Endothelial cell of umbilical vein (primary cell): Measurements from ENCODE around the gene CD83. TPM values are rescaled to one million over a fixed set of nuclear protein-coding genes. Genes with fewer than 3 reads are reported as not detected.

Source experiments
- BruUV-seq: library from RNA; stranded (reverse); fragments of 400-500 nt; replicated peaks from 2 replicates; lab custom pipeline; 2021; lab: Mats Ljungman, UMichigan
- CTCF ChIA-PET: fragments of 300-600, 350-600 bp; sonication (Branson Sonifier 250); formaldehyde crosslinking; loops from one replicate; lab custom pipeline; 2021; ENCODE audit warnings: antibody characterized with exemption, inconsistent platforms; lab: Charles Lee
- POLR2A ChIA-PET: fragments of 300-600, 350-600 bp; sonication (Branson Sonifier 250); formaldehyde crosslinking; loops from one replicate; lab custom pipeline; 2021; ENCODE audit warnings: antibody characterized with exemption, inconsistent platforms; lab: Charles Lee
- DNase-seq: peaks from one replicate; pipeline ENCODE4 v3.0.0-alpha.2; 2011; ENCODE audit warnings: low read depth, low spot score
- FAIRE-seq: peaks from 2 replicates; lab custom pipeline; 2011; peaks lifted over from hg19 to GRCh38; lab: Jason Lieb, UNC
- H2AFZ ChIP-seq: 2 replicates; pipeline ENCODE4 v1.6.0; 2012; ENCODE audit warnings: low read depth, low read length, control low read depth, inconsistent platforms
- H3K27ac ChIP-seq: 2 replicates; pipeline ENCODE4 v1.5.1; 2011; ENCODE audit warnings: low read depth, mild to moderate bottlenecking, control low read depth, low read length, moderate library complexity; ENCODE audit not compliant: insufficient read depth
- H3K27me3 ChIP-seq, 2 experiments: 2 replicates each; pipeline versions ENCODE4 v1.6.0 to v1.6.1; 2011; ENCODE audit warnings: low read length in 2 of 2, mixed read lengths in 1 of 2; ENCODE audit not compliant: control insufficient read depth in 2 of 2, insufficient read depth in 2 of 2
- H3K36me3 ChIP-seq, 2 experiments: 2 replicates in 1 of 2; 3 replicates in 1 of 2; pipeline ENCODE4 v1.5.1; 2011; ENCODE audit warnings: low read length in 2 of 2, mild to moderate bottlenecking in 1 of 2, moderate library complexity in 1 of 2; ENCODE audit not compliant: control insufficient read depth in 2 of 2, insufficient read depth in 2 of 2; ENCODE audit errors: extremely low read depth in 1 of 2
- H3K4me1 ChIP-seq: 3 replicates; pipeline ENCODE4 v1.5.1; 2011; ENCODE audit warnings: mild to moderate bottlenecking, low read length; ENCODE audit not compliant: control insufficient read depth, insufficient read depth; ENCODE audit errors: extremely low read depth
- H3K4me2 ChIP-seq: 2 replicates; pipeline ENCODE4 v1.6.1; 2011; ENCODE audit warnings: low read length, control low read depth, mixed read lengths; ENCODE audit not compliant: insufficient read depth
- H3K4me3 ChIP-seq, 3 experiments: fragments of 200-600 bp in 1 of 3; sonication (generic), shearing (Covaris generic) in 1 of 3; replicated peaks in 1 of 3; 2 replicates each; pipeline ENCODE4 v1.5.1; 2011 to 2016; ENCODE audit warnings: control low read depth in 3 of 3, low read length in 3 of 3, mild to moderate bottlenecking in 2 of 3, inconsistent platforms in 1 of 3, low read depth in 1 of 3, moderate library complexity in 1 of 3; ENCODE audit not compliant: insufficient read depth in 1 of 3
- H3K79me2 ChIP-seq: 2 replicates; pipeline ENCODE4 v1.6.0; 2012; ENCODE audit warnings: low read length, inconsistent platforms; ENCODE audit not compliant: control insufficient read depth, insufficient read depth
- H3K9ac ChIP-seq: replicated peaks from 2 replicates; pipeline ENCODE3; 2011; ENCODE audit warnings: low read length, control low read depth; ENCODE audit not compliant: insufficient read depth; ENCODE audit errors: extremely low read depth
- H3K9me1 ChIP-seq: replicated peaks from 3 replicates; pipeline ENCODE4 v1.6.0; 2011; ENCODE audit warnings: mild to moderate bottlenecking, low read length; ENCODE audit not compliant: control insufficient read depth, insufficient read depth; ENCODE audit errors: extremely low read depth
- H3K9me3 ChIP-seq: replicated peaks from 2 replicates; pipeline ENCODE4 v1.5.1; 2012; ENCODE audit warnings: low read length, inconsistent platforms; ENCODE audit not compliant: control insufficient read depth, insufficient read depth
- H4K20me1 ChIP-seq: replicated peaks from 2 replicates; pipeline ENCODE3; 2011; ENCODE audit warnings: mild to moderate bottlenecking, low read length; ENCODE audit not compliant: control insufficient read depth, insufficient read depth; ENCODE audit errors: extremely low read depth
- CTCF ChIP-seq, 2 donors: IDR thresholded peaks; 1 replicate in 1 of 2; 2 replicates in 1 of 2; pipeline ENCODE4 v1.5.1; 2011; ENCODE audit warnings: low read length in 2 of 2, mild to moderate bottlenecking in 2 of 2, moderate library complexity in 2 of 2, control low read depth in 1 of 2, inconsistent platforms in 1 of 2, low read depth in 1 of 2; ENCODE audit not compliant: insufficient read depth in 1 of 2; ENCODE audit errors: extremely low read depth in 1 of 2
- EZH2 ChIP-seq: IDR thresholded peaks from 2 replicates; pipeline ENCODE4 v1.6.1; 2012; ENCODE audit warnings: borderline replicate concordance, low read depth, mild to moderate bottlenecking, moderate library complexity, low read length, inconsistent platforms; ENCODE audit not compliant: severe bottlenecking
- FOS ChIP-seq: IDR thresholded peaks from 2 replicates; pipeline ENCODE4 v1.6.1; 2011; ENCODE audit warnings: mild to moderate bottlenecking, low read length, moderate library complexity, borderline replicate concordance; ENCODE audit not compliant: insufficient read depth
- GATA2 ChIP-seq: IDR thresholded peaks from 2 replicates; pipeline ENCODE4 v1.7.0; 2011; ENCODE audit warnings: low read depth, mild to moderate bottlenecking, moderate library complexity, mixed read lengths, low read length; ENCODE audit not compliant: insufficient read length, insufficient read depth
- JUN ChIP-seq: IDR thresholded peaks from 2 replicates; pipeline ENCODE4 v1.6.1; 2011; ENCODE audit warnings: borderline replicate concordance, low read depth; ENCODE audit not compliant: insufficient read length, insufficient read depth
- MAX ChIP-seq: IDR thresholded peaks from 2 replicates; pipeline ENCODE4 v1.6.1; 2011; ENCODE audit not compliant: insufficient read depth, insufficient read length
- MYC ChIP-seq: IDR thresholded peaks from one replicate; pipeline ENCODE4 v1.6.1; 2011; ENCODE audit warnings: mild to moderate bottlenecking, low read depth, low read length
- POLR2A ChIP-seq: IDR thresholded peaks from 2 replicates; pipeline ENCODE4 v1.6.1; 2012; ENCODE audit warnings: low read depth, mild to moderate bottlenecking, control low read depth, low read length
- POLR2AphosphoS5 ChIP-seq: IDR thresholded peaks from 2 replicates; pipeline ENCODE4 v1.6.1; 2012; ENCODE audit warnings: low read depth, mild to moderate bottlenecking, control low read depth, low read length, moderate library complexity; ENCODE audit not compliant: insufficient read depth
- dilution Hi-C: fragments of 300-500 bp; cut with MboI; formaldehyde crosslinking; loops from one replicate; pipeline ENCODE4 v1.15.0; 2019; ENCODE audit warnings: low sequenced_read_pairs; ENCODE audit not compliant: extremely low pct_ligation_motif_present
- intact Hi-C: fragments of 100-400 bp; cut with micrococcal nuclease; formaldehyde crosslinking; loops from one replicate; pipeline ENCODE4 v1.10.0; 2022
- polyA plus RNA-seq, 4 experiments: library from polyadenylated mRNA; depleted of rRNA in 3 of 4; stranded (reverse) in 3 of 4; unstranded in 1 of 4; fragments of >200 nt; gene quantifications; 2 replicates each; pipeline versions ENCODE4 v1.2.1 to v1.2.3, GENCODE V29; 2011 to 2012; ENCODE audit warnings: missing spikeins in 1 of 4
- total RNA-seq: library from RNA; stranded (reverse); gene quantifications from 2 replicates; pipeline ENCODE4 v1.2.3, GENCODE V29; 2021

Gene CD83
- total and polyA plus RNA-seq, 2 donors (not counting 3 experiments of a cell fraction or from before 2014, with no cell fraction given): 0.40 to 0.46 TPM

- ChIA-PET CTCF (interaction anchor here (1.4 kb wide), 1 partner anchor 10 kb away, joined by 3 read pairs; no protein-coding TSS in a partner anchor), POLR2A (no interaction called here)
- H3K9me1 ChIP-seq: no peaks in the 10 kb centered on the region
- FAIRE-seq (no peak), DNase-seq (no peak)
- intact Hi-C loops: no loop called here
- no peaks in the 10 kb centered on the region for H3K79me2 ChIP-seq
- H3K27ac ChIP-seq: no peak overlapping the region
- no peaks in the 10 kb centered on the region for H4K20me1 ChIP-seq
- no peak overlapping the region for H3K4me3 ChIP-seq
- H3K4me2 ChIP-seq: no peak overlapping the region
- no peaks in the 10 kb centered on the region for H3K4me1 ChIP-seq
- no peak for TF ChIP-seq POLR2A
- no peak for TF ChIP-seq EZH2
- TF ChIP-seq CTCF (IDR thresholded peaks at IDR 0.05; ENCODE audit: extremely low read depth in 1 of 2, insufficient read depth in 1 of 2, low read depth in 1 of 2, low read length in 2 of 2): no peak
- no peak for TF ChIP-seq FOS
- no peak for TF ChIP-seq GATA2
- no peak for TF ChIP-seq MYC
- TF ChIP-seq POLR2AphosphoS5: no peak
- TF ChIP-seq JUN: no peak
- no peak for TF ChIP-seq MAX
- no peaks in the 10 kb centered on the region for H3K36me3 ChIP-seq
- no peak overlapping the region for H2AFZ ChIP-seq
- H3K9me3 ChIP-seq: no peaks in the 10 kb centered on the region
- no peak overlapping the region for H3K9ac ChIP-seq
- no TSS peak for BruUV-seq
- no peaks in the 10 kb centered on the region for H3K27me3 ChIP-seq
- dilution Hi-C loops: no loop called here
These were observed 16.8 kb downstream of the CD83 start for GRCh38 chr6:14134211-14134910.
